Measurements from ENCODE around the gene EPDR1. TPM values are rescaled to one million over a fixed set of nuclear protein-coding genes. Genes with fewer than 3 reads are reported as not detected.

The EPDR1 gene
- total RNA-seq, 2 experiments from 2014 or later: 0.51 to 0.69 TPM

DNA sequence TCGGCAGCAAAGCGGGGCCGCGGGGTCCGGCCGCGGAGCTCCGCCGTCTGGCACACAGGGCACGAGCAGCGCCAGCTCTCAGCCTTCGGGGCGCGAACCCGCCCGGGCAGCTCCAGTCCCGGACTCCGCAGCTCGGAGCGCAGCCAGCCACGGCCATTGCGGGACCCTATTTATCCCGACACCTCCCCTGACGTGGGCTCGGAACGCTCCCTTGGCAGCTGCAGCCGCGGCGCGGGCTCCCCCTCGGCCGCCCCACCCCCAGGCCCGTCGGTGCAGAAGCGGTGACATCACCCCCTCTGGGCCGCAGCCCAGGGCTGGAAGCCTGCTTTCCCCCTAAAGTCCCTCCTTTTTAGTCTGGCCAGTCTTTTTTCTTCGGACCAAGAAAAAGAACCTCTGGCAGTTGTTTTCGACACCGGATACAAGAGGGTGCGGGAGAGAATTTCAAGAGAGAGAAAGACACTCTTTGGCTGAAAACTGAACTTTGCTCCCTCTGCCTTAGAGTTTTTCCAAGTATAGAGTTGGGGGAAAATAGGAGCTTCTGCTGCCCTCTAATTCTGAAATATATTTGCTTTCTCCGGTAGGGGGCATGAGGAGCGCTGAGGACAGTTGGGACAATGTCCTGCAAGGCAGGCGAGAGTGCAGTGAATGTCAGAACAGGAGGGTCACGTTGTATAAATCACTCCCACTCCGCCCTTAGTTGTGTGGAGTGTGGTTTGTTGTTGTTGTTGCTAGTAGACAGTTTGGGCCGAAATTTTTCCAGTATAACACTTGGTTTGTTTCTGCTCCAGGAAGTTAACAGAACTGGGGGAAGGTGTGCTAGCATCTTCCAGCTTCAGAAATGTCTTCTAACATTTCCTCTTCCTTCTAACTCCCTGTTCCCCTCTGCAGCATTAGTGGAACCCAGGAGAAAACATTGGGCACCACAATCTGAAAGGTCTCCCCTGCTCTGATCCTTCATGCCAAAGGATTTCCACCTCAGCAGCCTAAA, 3.5 kb upstream of the EPDR1 start, which contains the start of gene SFRP4:
SFRP4 (minus strand) TSS at position 145 of the 988 bp plus-strand sequence. CDS start 280 bp downstream, outside the sequence.
- intact Hi-C loops (cut with micrococcal nuclease): loop anchor here (2.0 kb wide), 1 partner anchor 306 kb away; no protein-coding TSS in a partner anchor
- no peak within 1 kb of the TSS for H3K27ac Mint-ChIP-seq
- POLR2A ChIA-PET: no interaction called here

DNA sequence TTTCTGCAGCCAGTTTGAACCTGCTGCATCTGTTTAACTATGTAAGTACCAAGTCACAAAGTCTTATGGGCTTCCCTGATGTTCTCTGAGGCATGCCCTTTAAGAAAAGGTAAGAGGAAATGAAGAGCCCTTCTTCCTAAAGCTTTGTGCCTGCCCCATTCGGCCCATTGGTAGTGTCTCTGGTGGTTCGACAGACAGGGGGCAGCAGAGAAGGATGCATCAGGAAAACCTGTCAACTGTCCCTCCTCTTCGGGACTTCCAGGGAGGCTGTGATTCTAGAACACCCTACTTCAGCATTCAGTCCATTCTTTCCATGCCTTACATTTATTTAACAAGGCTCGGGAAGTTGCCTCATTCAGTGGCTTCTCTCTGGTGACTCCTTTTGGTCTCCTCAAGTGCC, 1.9 kb upstream of the EPDR1 start:
- H3K4me3 Mint-ChIP-seq: no peak overlapping the region
- DNase-seq: no peak
- peaks cover 12% of the 10 kb centered on the region for H3K4me1 Mint-ChIP-seq (ENCODE audit: low read depth)
- peaks cover 62% of the 10 kb centered on the region for H3K27me3 Mint-ChIP-seq
- no peaks in the 10 kb centered on the region for H3K36me3 Mint-ChIP-seq
- no peak overlapping the region for H3K27ac Mint-ChIP-seq
- H3K9me3 Mint-ChIP-seq: no peaks in the 10 kb centered on the region
- CTCF ChIA-PET: interaction anchor here (1.2 to 5.9 kb wide), 3 partner anchors 10 to 455 kb away, joined by 3 to 31 read pairs (median 4); no protein-coding TSS in a partner anchor
- intact Hi-C loops (cut with micrococcal nuclease): no loop called here
- POLR2A ChIA-PET: no interaction called here

More for the DNA sequence above, 3.5 kb upstream of the EPDR1 start, which contains the start of gene SFRP4:
- DNase-seq: peak; percentile 11
- peaks cover 12% of the 10 kb centered on the region for H3K4me1 Mint-ChIP-seq (ENCODE audit: low read depth)
- H3K36me3 Mint-ChIP-seq: no peaks in the 10 kb centered on the region
- CTCF ChIA-PET: interaction anchor here (1.0 to 5.9 kb wide), 7 partner anchors 9 to 457 kb away, joined by 3 to 31 read pairs (median 5); no protein-coding TSS in a partner anchor
- H3K27me3 Mint-ChIP-seq: peaks cover 57% of the 10 kb centered on the region
- H3K4me3 Mint-ChIP-seq: no peak within 1 kb of the TSS
- no peaks in the 10 kb centered on the region for H3K9me3 Mint-ChIP-seq

DNA sequence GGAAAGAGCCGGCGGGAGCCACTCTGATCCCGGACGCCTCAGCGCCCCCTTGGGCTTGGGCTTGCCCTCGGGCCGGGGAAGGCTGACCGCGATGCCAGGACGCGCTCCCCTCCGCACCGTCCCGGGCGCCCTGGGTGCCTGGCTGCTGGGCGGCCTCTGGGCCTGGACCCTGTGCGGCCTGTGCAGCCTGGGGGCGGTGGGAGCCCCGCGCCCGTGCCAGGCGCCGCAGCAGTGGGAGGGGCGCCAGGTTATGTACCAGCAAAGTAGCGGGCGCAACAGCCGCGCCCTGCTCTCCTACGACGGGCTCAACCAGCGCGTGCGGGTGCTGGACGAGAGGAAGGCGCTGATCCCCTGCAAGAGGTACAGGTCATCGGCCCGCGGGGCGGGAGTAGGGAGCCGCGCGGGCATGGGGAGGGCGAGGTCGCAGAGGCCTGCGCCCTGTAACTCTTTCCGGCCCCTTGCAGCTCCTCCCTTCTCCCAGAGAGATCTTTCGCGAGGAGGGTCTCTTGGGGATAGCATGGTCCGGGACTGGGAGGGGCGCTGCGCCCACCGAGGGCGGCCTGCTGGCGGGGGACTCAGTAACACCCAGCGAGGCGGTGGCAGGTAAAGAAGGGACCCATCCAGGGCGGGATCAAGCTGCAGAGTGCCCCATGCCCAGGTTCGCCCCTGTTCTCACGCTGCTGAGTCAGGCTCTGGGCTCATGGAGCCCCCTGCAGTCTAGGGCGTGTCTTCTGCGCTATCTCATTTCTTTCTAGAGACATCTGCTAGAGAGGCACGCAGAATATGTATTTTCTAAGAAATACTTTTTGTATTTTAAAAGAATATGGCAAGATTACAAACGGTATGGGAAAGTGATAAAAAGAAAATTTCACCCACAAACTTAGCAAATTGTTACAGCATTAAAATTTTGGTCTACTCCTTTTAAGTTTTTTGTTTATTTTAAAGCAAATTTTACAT, 687 bp downstream of the EPDR1 start:
- no peaks in the 10 kb centered on the region for H3K36me3 Mint-ChIP-seq
- CTCF ChIA-PET: interaction anchor here (1.0 to 5.9 kb wide), 3 partner anchors 12 to 295 kb away, joined by 4 to 31 read pairs (median 6); no protein-coding TSS in a partner anchor
- DNase-seq: peak; percentile 18
- POLR2A ChIA-PET: no interaction called here
- peaks cover 10% of the 10 kb centered on the region for H3K4me1 Mint-ChIP-seq (ENCODE audit: low read depth)
- intact Hi-C loops (cut with micrococcal nuclease): no loop called here
- H3K27me3 Mint-ChIP-seq: peaks cover 45% of the 10 kb centered on the region
- H3K27ac Mint-ChIP-seq: no peak overlapping the region
- H3K9me3 Mint-ChIP-seq: peaks cover 4% of the 10 kb centered on the region
- H3K4me3 Mint-ChIP-seq: peak overlapping the region; percentile 60

DNA sequence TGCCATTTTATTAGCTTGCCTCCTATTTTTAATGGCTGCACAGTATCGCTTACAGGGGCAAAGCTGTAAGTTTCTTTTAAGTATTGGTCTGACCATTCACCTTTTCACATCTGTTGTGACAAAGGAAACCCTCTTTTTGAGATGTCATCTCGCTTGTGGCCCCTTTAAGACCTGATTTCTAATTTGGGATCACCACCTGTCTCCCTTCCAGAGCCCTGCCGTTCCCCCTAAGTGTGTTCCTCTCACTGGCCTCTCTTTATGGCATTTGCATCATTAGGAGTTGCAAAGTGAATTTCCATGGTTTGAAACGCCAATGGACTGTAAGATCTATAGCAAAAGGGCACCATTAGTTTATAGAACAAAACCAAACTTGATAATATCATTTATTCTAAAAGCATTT, 1.4 kb downstream of the EPDR1 start:
- CTCF ChIA-PET: no interaction called here
- POLR2A ChIA-PET: no interaction called here
- H3K4me3 Mint-ChIP-seq: no peak overlapping the region
- H3K27ac Mint-ChIP-seq: no peak overlapping the region
- intact Hi-C loops (cut with micrococcal nuclease): no loop called here
- H3K9me3 Mint-ChIP-seq: peaks cover 7% of the 10 kb centered on the region
- H3K27me3 Mint-ChIP-seq: peaks cover 43% of the 10 kb centered on the region
- no peaks in the 10 kb centered on the region for H3K36me3 Mint-ChIP-seq
- peaks cover 8% of the 10 kb centered on the region for H3K4me1 Mint-ChIP-seq (ENCODE audit: low read depth)
- no peak for DNase-seq

DNA sequence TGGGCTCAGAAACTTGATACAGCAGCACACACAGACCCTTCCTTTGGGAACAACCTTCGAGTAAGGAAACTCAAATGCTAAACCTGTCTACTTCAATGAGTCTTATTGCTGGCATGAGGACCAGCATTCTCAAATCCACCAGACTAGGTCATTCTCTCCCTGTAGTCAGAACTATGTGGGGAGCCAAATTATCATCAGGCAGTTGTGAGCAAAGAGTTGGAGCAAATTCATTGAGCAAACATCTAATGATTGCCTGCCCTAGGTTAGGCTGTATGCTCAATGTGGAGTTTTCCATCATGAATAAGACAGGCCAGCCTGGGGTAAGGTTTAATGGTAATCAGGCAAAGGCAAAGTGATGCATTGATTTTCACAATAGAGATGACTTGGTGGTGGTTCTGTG, 3.6 kb downstream of the EPDR1 start:
- CTCF ChIA-PET: no interaction called here
- no peaks in the 10 kb centered on the region for H3K36me3 Mint-ChIP-seq
- intact Hi-C loops (cut with micrococcal nuclease): no loop called here
- peaks cover 31% of the 10 kb centered on the region for H3K27me3 Mint-ChIP-seq
- H3K27ac Mint-ChIP-seq: no peak overlapping the region
- DNase-seq: no peak
- H3K9me3 Mint-ChIP-seq: peaks cover 7% of the 10 kb centered on the region
- POLR2A ChIA-PET: no interaction called here
- H3K4me3 Mint-ChIP-seq: no peak overlapping the region
- H3K4me1 Mint-ChIP-seq (ENCODE audit: low read depth): peaks cover 5% of the 10 kb centered on the region

DNA sequence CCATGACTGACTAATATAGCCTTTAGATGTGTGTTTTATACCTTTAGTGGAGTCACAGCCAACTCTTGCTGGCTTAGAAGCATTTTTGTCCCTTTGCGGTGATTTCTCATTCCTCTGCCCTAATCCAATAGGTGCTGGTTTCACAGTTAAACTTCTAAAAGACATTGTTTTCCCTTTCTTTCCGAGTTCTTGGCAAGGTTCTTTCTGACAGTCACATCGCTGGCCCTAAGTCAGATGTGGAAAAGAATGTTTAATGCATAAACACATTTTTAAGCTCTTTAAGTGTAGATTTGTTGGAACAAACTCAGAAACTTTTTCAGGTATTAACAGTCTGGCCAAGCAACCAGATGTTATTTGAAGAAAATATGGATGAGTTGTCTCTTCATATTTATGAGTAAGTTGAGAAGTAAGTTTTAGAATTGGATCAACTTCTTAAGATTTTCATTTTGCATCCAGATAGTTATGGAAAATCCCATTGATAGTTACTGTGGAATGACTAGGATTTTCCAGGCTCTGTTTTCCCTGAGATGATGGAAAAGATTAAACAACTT, 4.1 kb downstream of the EPDR1 start:
- intact Hi-C loops (cut with micrococcal nuclease): no loop called here
- H3K4me3 Mint-ChIP-seq: no peak overlapping the region
- DNase-seq: no peak
- H3K27ac Mint-ChIP-seq: no peak overlapping the region
- no peaks in the 10 kb centered on the region for H3K36me3 Mint-ChIP-seq
- peaks cover 5% of the 10 kb centered on the region for H3K4me1 Mint-ChIP-seq (ENCODE audit: low read depth)
- H3K9me3 Mint-ChIP-seq: peaks cover 7% of the 10 kb centered on the region
- H3K27me3 Mint-ChIP-seq: peaks cover 26% of the 10 kb centered on the region
- CTCF ChIA-PET: no interaction called here
- POLR2A ChIA-PET: no interaction called here

DNA sequence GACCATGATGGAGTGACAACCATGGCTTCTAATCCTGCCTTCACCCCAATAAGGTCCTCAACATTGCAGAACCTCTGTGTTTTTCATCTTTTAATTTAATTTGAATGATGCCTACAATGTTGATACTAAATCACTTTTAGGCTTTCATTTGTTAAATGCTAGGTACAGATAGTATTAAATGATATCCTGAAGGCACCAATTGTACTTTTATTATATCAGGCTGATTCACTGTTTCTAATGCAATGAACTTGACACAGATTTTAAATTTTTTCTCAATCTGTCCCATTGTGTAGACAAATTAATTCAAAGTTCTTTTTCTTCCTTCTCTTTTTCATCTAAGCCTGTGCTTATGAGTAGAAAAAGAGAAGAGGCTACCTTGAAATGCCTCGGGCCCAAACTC, 5.2 kb downstream of the EPDR1 start:
- Mint-ChIP-seq H3K9me3 (peaks cover 7% of the 10 kb centered on the region), H3K27ac (no peak overlapping the region), H3K27me3 (peaks cover 17% of the 10 kb centered on the region), H3K4me3 (no peak overlapping the region), H3K36me3 (no peaks in the 10 kb centered on the region), H3K4me1 (ENCODE audit: low read depth) (no peaks in the 10 kb centered on the region)
- CTCF ChIA-PET: no interaction called here
- POLR2A ChIA-PET: no interaction called here
- intact Hi-C loops (cut with micrococcal nuclease): no loop called here
- DNase-seq: no peak

DNA sequence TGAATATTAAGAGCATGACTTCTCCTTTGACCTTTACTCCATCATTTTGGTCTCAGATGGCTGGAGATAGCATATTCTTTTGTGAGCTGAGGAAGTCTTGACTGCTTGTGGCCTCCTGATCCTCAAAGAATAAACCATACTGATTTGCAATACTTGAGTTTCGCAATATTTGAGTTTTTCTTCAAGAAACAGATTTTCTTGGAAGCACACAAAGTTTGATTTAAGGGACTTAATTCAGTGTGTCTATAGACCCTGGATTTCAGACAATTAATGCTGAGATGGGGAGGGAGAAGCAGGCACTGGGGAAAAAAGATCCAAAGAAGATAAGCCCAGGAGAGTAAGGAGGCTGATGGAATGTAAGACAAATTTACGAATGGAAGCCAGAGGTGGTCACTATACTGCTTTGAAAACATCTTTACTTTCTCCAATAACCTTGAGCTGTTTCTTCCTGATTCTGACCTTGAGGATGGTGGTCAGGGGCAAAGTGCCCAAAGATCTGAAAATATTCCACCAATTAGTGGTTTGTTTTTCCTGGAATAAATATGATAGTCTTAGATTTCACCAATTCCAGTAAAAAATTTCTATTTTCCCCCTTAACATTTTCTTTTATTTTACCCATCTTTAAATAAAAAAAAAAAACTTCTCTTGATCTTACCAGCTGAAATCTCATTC, 7.5 kb downstream of the EPDR1 start:
- Mint-ChIP-seq H3K4me1 (ENCODE audit: low read depth) (no peaks in the 10 kb centered on the region), H3K27me3 (peaks cover 7% of the 10 kb centered on the region), H3K9me3 (peaks cover 7% of the 10 kb centered on the region), H3K36me3 (no peaks in the 10 kb centered on the region), H3K27ac (no peak overlapping the region), H3K4me3 (no peak overlapping the region)
- ChIA-PET POLR2A (no interaction called here), CTCF (no interaction called here)
- DNase-seq: no peak
- intact Hi-C loops (cut with micrococcal nuclease): no loop called here

DNA sequence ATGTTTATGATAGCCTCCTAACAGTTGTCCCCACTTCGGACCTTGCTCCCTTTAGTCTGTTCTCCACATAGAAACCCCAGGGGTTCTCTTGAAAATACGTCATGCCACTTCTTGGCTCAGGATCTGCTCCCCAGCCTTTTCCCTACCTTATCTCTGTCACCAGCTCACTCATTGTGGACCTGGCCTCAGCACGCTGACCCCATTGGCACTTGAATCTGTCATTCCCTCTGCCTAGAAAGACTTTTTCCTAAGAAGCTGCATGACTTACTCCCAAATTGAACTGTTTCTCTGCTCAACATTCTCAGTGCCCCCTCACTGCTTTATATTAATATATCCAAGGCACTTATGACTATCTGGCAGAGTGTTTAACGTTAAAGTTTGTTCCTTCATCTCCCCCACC, 8.4 kb downstream of the EPDR1 start:
- H3K36me3 Mint-ChIP-seq: no peaks in the 10 kb centered on the region
- ChIA-PET CTCF (no interaction called here), POLR2A (interaction anchor here (0.6 kb wide), 1 partner anchor 9 kb away, joined by 3 read pairs; no protein-coding TSS in a partner anchor)
- no peak overlapping the region for H3K27ac Mint-ChIP-seq
- no peak for DNase-seq
- no peak overlapping the region for H3K4me3 Mint-ChIP-seq
- intact Hi-C loops (cut with micrococcal nuclease): no loop called here
- peaks cover 1% of the 10 kb centered on the region for H3K27me3 Mint-ChIP-seq
- peaks cover 7% of the 10 kb centered on the region for H3K9me3 Mint-ChIP-seq
- no peaks in the 10 kb centered on the region for H3K4me1 Mint-ChIP-seq (ENCODE audit: low read depth)

DNA sequence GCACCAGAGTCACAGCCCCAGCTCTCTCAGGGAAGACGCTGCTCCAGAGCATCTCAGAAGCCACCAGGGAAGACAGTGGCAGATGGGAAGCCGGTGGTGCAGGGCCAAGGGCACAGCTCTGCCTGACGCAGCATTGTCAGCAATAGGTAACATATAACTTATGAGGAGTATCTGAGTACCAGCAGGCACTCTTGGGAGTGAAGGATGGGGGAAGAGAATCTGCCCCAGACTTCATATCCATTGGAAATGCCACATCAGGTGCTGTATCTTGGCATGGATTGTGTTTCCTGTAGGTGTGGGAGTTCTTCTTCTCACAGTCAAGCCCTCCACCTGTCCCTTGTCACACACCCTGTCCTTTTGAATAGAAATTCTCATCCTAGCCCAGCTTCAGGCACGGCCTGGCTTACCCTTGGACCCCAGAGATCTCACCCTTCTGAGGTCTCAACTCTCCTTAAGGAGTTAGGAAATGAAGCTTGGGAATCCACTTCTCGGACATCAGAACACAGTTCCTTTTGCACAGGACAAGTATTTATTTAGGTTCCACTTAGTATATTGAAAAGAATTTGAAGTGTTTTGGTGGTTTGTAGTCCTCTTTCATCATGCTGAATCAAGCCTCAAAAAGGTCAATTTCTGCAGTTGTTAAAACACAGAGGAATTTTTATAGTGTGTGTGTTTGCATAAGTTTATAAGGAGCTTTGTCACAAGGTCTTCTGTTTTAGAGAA, 9.9 kb downstream of the EPDR1 start:
- Mint-ChIP-seq H3K9me3 (peaks cover 5% of the 10 kb centered on the region), H3K27me3 (no peaks in the 10 kb centered on the region), H3K4me3 (no peak overlapping the region), H3K36me3 (no peaks in the 10 kb centered on the region), H3K27ac (no peak overlapping the region), H3K4me1 (ENCODE audit: low read depth) (no peaks in the 10 kb centered on the region)
- ChIA-PET POLR2A (no interaction called here), CTCF (no interaction called here)
- intact Hi-C loops (cut with micrococcal nuclease): no loop called here
- no peak for DNase-seq

DNA sequence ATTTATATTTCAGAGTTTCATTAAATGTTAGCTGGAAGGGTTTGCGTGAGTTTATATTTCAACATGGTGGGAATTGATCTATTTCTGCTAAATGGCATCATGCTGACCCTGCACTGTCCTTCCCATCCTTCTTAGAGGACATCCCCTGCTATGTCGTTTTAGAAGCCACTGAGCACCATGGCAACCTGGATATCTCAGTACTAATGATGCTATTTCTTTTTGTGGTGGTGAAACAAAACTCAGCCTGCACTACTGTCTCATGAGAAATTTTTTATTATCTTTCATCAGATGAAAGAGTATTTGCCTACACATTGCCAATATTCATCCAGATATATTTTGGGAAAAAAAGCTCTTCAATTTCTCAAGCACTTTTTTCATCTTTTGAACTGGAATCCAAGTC, 12.1 kb downstream of the EPDR1 start:
- no peak overlapping the region for H3K27ac Mint-ChIP-seq
- no peaks in the 10 kb centered on the region for H3K36me3 Mint-ChIP-seq
- H3K4me3 Mint-ChIP-seq: no peak overlapping the region
- H3K4me1 Mint-ChIP-seq (ENCODE audit: low read depth): no peaks in the 10 kb centered on the region
- DNase-seq: no peak
- H3K9me3 Mint-ChIP-seq: peaks cover 7% of the 10 kb centered on the region
- CTCF ChIA-PET: no interaction called here
- POLR2A ChIA-PET: no interaction called here
- H3K27me3 Mint-ChIP-seq: no peaks in the 10 kb centered on the region
- intact Hi-C loops (cut with micrococcal nuclease): no loop called here

Data from activated CD4-positive, alpha-beta memory T cell treated with anti-CD3 and anti-CD28 coated beads for 36 hours (primary cell).